ENCODE results near the gene SOCS6. TPM values are rescaled to one million over a fixed set of nuclear protein-coding genes. Genes with fewer than 3 reads are reported as not detected.

The SOCS6 gene
- total and polyA plus RNA-seq, 4 donors, result 5.5 to 30.1 (median 8.7) TPM

GRCh38 chr18:70308555-70309294 lies 19.9 kb downstream of the SOCS6 start:
- no peak overlapping the region for H3K9ac ChIP-seq (ENCODE audit: low read depth in 1 of 2, low read length in 2 of 2)
- H3K27me3 ChIP-seq (ENCODE audit: control insufficient read depth in 4 of 4, insufficient read depth in 4 of 4, low read length in 3 of 4), result no peaks in the 10 kb centered on the region
- peaks cover 0 to 13% (median 4%) of the 10 kb centered on the region in 4 donors for H3K4me1 ChIP-seq (ENCODE audit: control insufficient read depth in 4 of 4, insufficient read depth in 4 of 4, low read length in 3 of 4)
- TF ChIP-seq EGR1 (IDR thresholded peaks at IDR 0.05; ENCODE audit: low read depth in 2 of 2), result no peak
- TF ChIP-seq FOXA2 (IDR thresholded peaks at IDR 0.05), result no peak
- TF ChIP-seq RXRA (IDR thresholded peaks at IDR 0.05), result no peak
- TF ChIP-seq NR2F2 (IDR thresholded peaks at IDR 0.05), result no peak
- TF ChIP-seq GABPA (IDR thresholded peaks at IDR 0.05 in 1 of 2, conservative IDR thresholded peaks at IDR 0.05 in 1 of 2), result no peak
- TF ChIP-seq ATF3 (IDR thresholded peaks at IDR 0.05), result no peak
- no peak for TF ChIP-seq SP1 (IDR thresholded peaks at IDR 0.05)
- no peak for TF ChIP-seq REST (IDR thresholded peaks at IDR 0.05)
- no peak for TF ChIP-seq YY1 (IDR thresholded peaks at IDR 0.05)
- no peak for TF ChIP-seq ZBTB33 (IDR thresholded peaks at IDR 0.05)
- no peak for TF ChIP-seq TAF1 (conservative IDR thresholded peaks at IDR 0.05)
- no peak for TF ChIP-seq MAX (IDR thresholded peaks at IDR 0.05)
- TF ChIP-seq CTCF (IDR thresholded peaks at IDR 0.05; ENCODE audit: low read depth, low read length, missing input control), result no peak
- no peak for TF ChIP-seq HNF4G (IDR thresholded peaks at IDR 0.05)
- no peak for TF ChIP-seq RAD21 (IDR thresholded peaks at IDR 0.05)
- TF ChIP-seq HNF4A (conservative IDR thresholded peaks at IDR 0.05), result no peak
- no peak for TF ChIP-seq JUND (IDR thresholded peaks at IDR 0.05)
- no peak for DNase-seq (ENCODE audit: low spot score)
- H3K27ac ChIP-seq (ENCODE audit: low read depth in 1 of 2, low read length in 2 of 2), result no peak overlapping the region
- H3K4me3 ChIP-seq (ENCODE audit: low read depth in 1 of 3, low read length in 3 of 3), result no peak overlapping the region
- WGBS, result 86% methylated on average over 1 of the region's 1 CpG
- H3K36me3 ChIP-seq (ENCODE audit: control insufficient read depth in 4 of 4, insufficient read depth in 3 of 4, low read depth in 1 of 4, low read length in 3 of 4), result no peaks in the 10 kb centered on the region
- no peaks in the 10 kb centered on the region for H3K9me3 ChIP-seq (ENCODE audit: control insufficient read depth in 4 of 4, low read length in 3 of 4)

Data from liver (tissue), 9 donors.